Stimulated activated CD8-positive, alpha-beta memory T cell treated with anti-CD3 and anti-CD28 coated beads, Interleukin-4, amount 100 ng/mL, for 4 hours (primary cell): ENCODE data around the gene RAB11A.

Experiments used
- DNase-seq, 2 donors: peaks; one replicate each; pipeline ENCODE4 v3.0.0-alpha.2; 2020; ENCODE audit warnings: low read depth in 2 of 2, low spot score in 1 of 2

RAB11A gene

GRCh38 chr15:65916041-65916663, 46.9 kb downstream of the RAB11A start:
- no peak for DNase-seq

GRCh38 chr15:65916664-65917406, 47.5 kb downstream of the RAB11A start:
- DNase-seq, result no peak

- DNase-seq, result no peak
Observed at GRCh38 chr15:65917407-65917756, 48.1 kb downstream of the RAB11A start.

GRCh38 chr15:65917936-65918335, 48.6 kb downstream of the RAB11A start:
- DNase-seq, result no peak

GRCh38 chr15:65918357-65918920, 49.1 kb downstream of the RAB11A start:
- DNase-seq, result no peak

GRCh38 chr15:65918945-65919344, 49.7 kb downstream of the RAB11A start:
- DNase-seq, result no peak

GRCh38 chr15:65919353-65919752, 50.1 kb downstream of the RAB11A start:
- no peak for DNase-seq

GRCh38 chr15:65920121-65920520, 50.8 kb downstream of the RAB11A start:
- DNase-seq, result no peak

GRCh38 chr15:65920825-65921309, 51.6 kb downstream of the RAB11A start:
- no peak for DNase-seq

- no peak for DNase-seq
Observed at GRCh38 chr15:65921780-65922179, 52.5 kb downstream of the RAB11A start.

- DNase-seq, result no peak
Observed at GRCh38 chr15:65922621-65923020, 53.3 kb downstream of the RAB11A start.

GRCh38 chr15:65923264-65923663, 54.0 kb downstream of the RAB11A start:
- DNase-seq, result no peak

GRCh38 chr15:65924004-65924403, 54.7 kb downstream of the RAB11A start:
- no peak for DNase-seq

GRCh38 chr15:65925338-65925737, 56.0 kb downstream of the RAB11A start:
- DNase-seq, result no peak

- DNase-seq, result no peak
Observed at GRCh38 chr15:65926459-65926858, 57.2 kb downstream of the RAB11A start.

- no peak for DNase-seq
Observed at GRCh38 chr15:65926899-65927298, 57.6 kb downstream of the RAB11A start.

- DNase-seq, result no peak
Observed at GRCh38 chr15:65927545-65927944, 58.3 kb downstream of the RAB11A start.

GRCh38 chr15:65929573-65929972, 60.3 kb downstream of the RAB11A start:
- no peak for DNase-seq

- no peak for DNase-seq
Observed at GRCh38 chr15:65930134-65930533, 60.8 kb downstream of the RAB11A start.

- DNase-seq, result no peak
Observed at GRCh38 chr15:65931221-65931620, 61.9 kb downstream of the RAB11A start.

- no peak for DNase-seq
Observed at GRCh38 chr15:65935391-65935790, 66.1 kb downstream of the RAB11A start.

- no peak for DNase-seq
Observed at GRCh38 chr15:65936282-65936681, 67.0 kb downstream of the RAB11A start.
